MM.1S (cell line): ENCODE measurements around the gene GRM5.

Source experiments
- CTCF ChIP-seq: fragments of 300-600 bp; sonication (generic); IDR thresholded peaks from 2 replicates; pipeline ENCODE4 v1.5.1; 2016; ENCODE audit warnings: antibody characterized with exemption, low read length, mixed read lengths
- EZH2 ChIP-seq: fragments of 300-600 bp; sonication (generic); optimal IDR thresholded peaks from 2 replicates; pipeline ENCODE3; 2017; ENCODE audit warnings: low read depth, mild to moderate bottlenecking, antibody characterized with exemption, low read length, mixed read lengths

GRCh38 chr11:88666364-88666763, 399.4 kb downstream of the GRM5 start:
- TF ChIP-seq CTCF (no peak), EZH2 (no peak)
